ENCODE data around the gene PIGU.
"Not testable (repeated sequence)": the region's sequence is repeated elsewhere in the genome, so short reads cannot be mapped to it uniquely, and the experiment has no call there.

The PIGU gene

GRCh38 chr20:34525709-34526416 is 151.0 kb downstream of the PIGU start:
- Histone ChIP-seq H3K27ac (ENCODE audit: low read length) (peak overlapping the region; percentile 70), H3K9me3 (ENCODE audit: control insufficient read depth in 1 of 2, low read length in 2 of 2) (no peaks in the 10 kb centered on the region), H3K4me3 (ENCODE audit: low read depth in 1 of 2, low read length in 2 of 2) (peak overlapping the region in 1 of 2 donors; percentile 17), H3K4me1 (ENCODE audit: control insufficient read depth in 1 of 2, insufficient read depth in 2 of 2, low read length in 2 of 2) (peaks cover 17 to 53% of the 10 kb centered on the region in 2 donors), H3K27me3 (ENCODE audit: low read depth, low read length) (no peaks in the 10 kb centered on the region), H3K36me3 (ENCODE audit: control insufficient read depth in 1 of 2, insufficient read depth in 2 of 2, low read length in 2 of 2) (peaks cover 25 to 32% of the 10 kb centered on the region in 2 donors)

- Histone ChIP-seq H3K4me1 (ENCODE audit: control insufficient read depth in 1 of 2, insufficient read depth in 2 of 2, low read length in 2 of 2) (peaks cover 17 to 56% of the 10 kb centered on the region in 2 donors), H3K27me3 (ENCODE audit: low read depth, low read length) (no peaks in the 10 kb centered on the region), H3K27ac (ENCODE audit: low read length) (peak overlapping the region; percentile 70), H3K4me3 (ENCODE audit: low read depth in 1 of 2, low read length in 2 of 2) (no peak overlapping the region), H3K9me3 (ENCODE audit: control insufficient read depth in 1 of 2, low read length in 2 of 2) (no peaks in the 10 kb centered on the region), H3K36me3 (ENCODE audit: control insufficient read depth in 1 of 2, insufficient read depth in 2 of 2, low read length in 2 of 2) (peaks cover 19 to 29% of the 10 kb centered on the region in 2 donors)
These were observed 151.6 kb downstream of the PIGU start for GRCh38 chr20:34525342-34525708.

- no peak overlapping the region for H3K4me3 ChIP-seq (ENCODE audit: low read depth in 1 of 2, low read length in 2 of 2)
- no peak overlapping the region for H3K27ac ChIP-seq (ENCODE audit: low read length)
- peaks cover 12 to 23% of the 10 kb centered on the region in 2 donors for H3K36me3 ChIP-seq (ENCODE audit: control insufficient read depth in 1 of 2, insufficient read depth in 2 of 2, low read length in 2 of 2)
- no peaks in the 10 kb centered on the region for H3K9me3 ChIP-seq (ENCODE audit: control insufficient read depth in 1 of 2, low read length in 2 of 2)
- no peaks in the 10 kb centered on the region for H3K27me3 ChIP-seq (ENCODE audit: low read depth, low read length)
- H3K4me1 ChIP-seq (ENCODE audit: control insufficient read depth in 1 of 2, insufficient read depth in 2 of 2, low read length in 2 of 2), result peaks cover 17 to 56% of the 10 kb centered on the region in 2 donors
These were observed 152.5 kb downstream of the PIGU start for GRCh38 chr20:34524426-34524825.

GRCh38 chr20:34522969-34523871 is 153.7 kb downstream of the PIGU start:
- H3K4me1 ChIP-seq (ENCODE audit: control insufficient read depth in 1 of 2, insufficient read depth in 2 of 2, low read length in 2 of 2), result peaks cover 17 to 53% of the 10 kb centered on the region in 2 donors
- peaks cover 12 to 15% of the 10 kb centered on the region in 2 donors for H3K36me3 ChIP-seq (ENCODE audit: control insufficient read depth in 1 of 2, insufficient read depth in 2 of 2, low read length in 2 of 2)
- H3K4me3 ChIP-seq (ENCODE audit: low read depth in 1 of 2, low read length in 2 of 2), result no peak overlapping the region
- no peaks in the 10 kb centered on the region for H3K9me3 ChIP-seq (ENCODE audit: control insufficient read depth in 1 of 2, low read length in 2 of 2)
- H3K27ac ChIP-seq (ENCODE audit: low read length), result peak overlapping the region; percentile 42
- no peaks in the 10 kb centered on the region for H3K27me3 ChIP-seq (ENCODE audit: low read depth, low read length)

- not testable (repeated sequence) for H3K4me3 ChIP-seq (ENCODE audit: low read depth in 1 of 2, low read length in 2 of 2); H3K27ac ChIP-seq (ENCODE audit: low read length); H3K9me3 ChIP-seq (ENCODE audit: control insufficient read depth in 1 of 2, low read length in 2 of 2); H3K27me3 ChIP-seq (ENCODE audit: low read depth, low read length); H3K36me3 ChIP-seq (ENCODE audit: control insufficient read depth in 1 of 2, insufficient read depth in 2 of 2, low read length in 2 of 2)
- peaks cover 6 to 53% of the 10 kb centered on the region in 2 donors for H3K4me1 ChIP-seq (ENCODE audit: control insufficient read depth in 1 of 2, insufficient read depth in 2 of 2, low read length in 2 of 2)
These were observed 157.1 kb downstream of the PIGU start for GRCh38 chr20:34519841-34520240.

- H3K4me3 ChIP-seq (ENCODE audit: low read depth in 1 of 2, low read length in 2 of 2); H3K36me3 ChIP-seq (ENCODE audit: control insufficient read depth in 1 of 2, insufficient read depth in 2 of 2, low read length in 2 of 2); H3K27ac ChIP-seq (ENCODE audit: low read length); H3K9me3 ChIP-seq (ENCODE audit: control insufficient read depth in 1 of 2, low read length in 2 of 2); H3K27me3 ChIP-seq (ENCODE audit: low read depth, low read length): not testable (repeated sequence)
- peaks cover 10 to 48% of the 10 kb centered on the region in 2 donors for H3K4me1 ChIP-seq (ENCODE audit: control insufficient read depth in 1 of 2, insufficient read depth in 2 of 2, low read length in 2 of 2)
These were observed 158.0 kb downstream of the PIGU start for GRCh38 chr20:34518863-34519262.

- Histone ChIP-seq H3K27me3 (ENCODE audit: low read depth, low read length) (no peaks in the 10 kb centered on the region), H3K4me1 (ENCODE audit: control insufficient read depth in 1 of 2, insufficient read depth in 2 of 2, low read length in 2 of 2) (peaks cover 6 to 32% of the 10 kb centered on the region in 2 donors), H3K27ac (ENCODE audit: low read length) (peak overlapping the region; percentile 89)
These were observed 159.8 kb downstream of the PIGU start for GRCh38 chr20:34517114-34517505.

GRCh38 chr20:34516247-34517113 is 160.4 kb downstream of the PIGU start, which contains the start of gene DYNLRB1:
DYNLRB1 (plus strand) TSS chr20:34516422; CDS start chr20:34516459, 37 bp downstream.
- peak within 1 kb of the TSS; percentile 89 for H3K27ac ChIP-seq (ENCODE audit: low read length)
- H3K4me3 ChIP-seq (ENCODE audit: low read depth in 1 of 2, low read length in 2 of 2), result peak within 1 kb of the TSS; percentile 92 to 93
- H3K27me3 ChIP-seq (ENCODE audit: low read depth, low read length), result no peaks in the 10 kb centered on the region
- H3K36me3 ChIP-seq (ENCODE audit: control insufficient read depth in 1 of 2, insufficient read depth in 2 of 2, low read length in 2 of 2), result peaks cover 0 to 7% of the 10 kb centered on the region in 2 donors
- H3K9me3 ChIP-seq (ENCODE audit: control insufficient read depth in 1 of 2, low read length in 2 of 2), result no peaks in the 10 kb centered on the region
- H3K4me1 ChIP-seq (ENCODE audit: control insufficient read depth in 1 of 2, insufficient read depth in 2 of 2, low read length in 2 of 2), result peaks cover 6 to 32% of the 10 kb centered on the region in 2 donors

More at GRCh38 chr20:34517114-34517505, 159.8 kb downstream of the PIGU start:
- Histone ChIP-seq H3K4me3 (ENCODE audit: low read depth in 1 of 2, low read length in 2 of 2) (peak overlapping the region; percentile 92 to 93), H3K9me3 (ENCODE audit: control insufficient read depth in 1 of 2, low read length in 2 of 2) (no peaks in the 10 kb centered on the region), H3K36me3 (ENCODE audit: control insufficient read depth in 1 of 2, insufficient read depth in 2 of 2, low read length in 2 of 2) (peaks cover 0 to 7% of the 10 kb centered on the region in 2 donors)

GRCh38 chr20:34515484-34516246 is 161.2 kb downstream of the PIGU start:
- H3K36me3 ChIP-seq (ENCODE audit: control insufficient read depth in 1 of 2, insufficient read depth in 2 of 2, low read length in 2 of 2), result peaks cover 0 to 7% of the 10 kb centered on the region in 2 donors
- peak overlapping the region; percentile 92 to 93 for H3K4me3 ChIP-seq (ENCODE audit: low read depth in 1 of 2, low read length in 2 of 2)
- H3K27ac ChIP-seq (ENCODE audit: low read length), result peak overlapping the region; percentile 89
- H3K4me1 ChIP-seq (ENCODE audit: control insufficient read depth in 1 of 2, insufficient read depth in 2 of 2, low read length in 2 of 2), result peaks cover 6 to 29% of the 10 kb centered on the region in 2 donors
- no peaks in the 10 kb centered on the region for H3K9me3 ChIP-seq (ENCODE audit: control insufficient read depth in 1 of 2, low read length in 2 of 2)
- no peaks in the 10 kb centered on the region for H3K27me3 ChIP-seq (ENCODE audit: low read depth, low read length)

- Histone ChIP-seq H3K36me3 (ENCODE audit: control insufficient read depth in 1 of 2, insufficient read depth in 2 of 2, low read length in 2 of 2) (peaks cover 0 to 7% of the 10 kb centered on the region in 2 donors), H3K9me3 (ENCODE audit: control insufficient read depth in 1 of 2, low read length in 2 of 2) (no peaks in the 10 kb centered on the region), H3K4me3 (ENCODE audit: low read depth in 1 of 2, low read length in 2 of 2) (peak overlapping the region; percentile 92 to 93), H3K4me1 (ENCODE audit: control insufficient read depth in 1 of 2, insufficient read depth in 2 of 2, low read length in 2 of 2) (peaks cover 6 to 28% of the 10 kb centered on the region in 2 donors), H3K27me3 (ENCODE audit: low read depth, low read length) (no peaks in the 10 kb centered on the region), H3K27ac (ENCODE audit: low read length) (peak overlapping the region; percentile 89)
These were observed 161.9 kb downstream of the PIGU start for GRCh38 chr20:34514897-34515483.
